ENCODE results near the gene LIF. TPM values are rescaled to one million over a fixed set of nuclear protein-coding genes. Genes with fewer than 3 reads are reported as not detected.

LIF gene
- total RNA-seq, 1 experiment from 2014 or later, result 75.4 TPM

DNA sequence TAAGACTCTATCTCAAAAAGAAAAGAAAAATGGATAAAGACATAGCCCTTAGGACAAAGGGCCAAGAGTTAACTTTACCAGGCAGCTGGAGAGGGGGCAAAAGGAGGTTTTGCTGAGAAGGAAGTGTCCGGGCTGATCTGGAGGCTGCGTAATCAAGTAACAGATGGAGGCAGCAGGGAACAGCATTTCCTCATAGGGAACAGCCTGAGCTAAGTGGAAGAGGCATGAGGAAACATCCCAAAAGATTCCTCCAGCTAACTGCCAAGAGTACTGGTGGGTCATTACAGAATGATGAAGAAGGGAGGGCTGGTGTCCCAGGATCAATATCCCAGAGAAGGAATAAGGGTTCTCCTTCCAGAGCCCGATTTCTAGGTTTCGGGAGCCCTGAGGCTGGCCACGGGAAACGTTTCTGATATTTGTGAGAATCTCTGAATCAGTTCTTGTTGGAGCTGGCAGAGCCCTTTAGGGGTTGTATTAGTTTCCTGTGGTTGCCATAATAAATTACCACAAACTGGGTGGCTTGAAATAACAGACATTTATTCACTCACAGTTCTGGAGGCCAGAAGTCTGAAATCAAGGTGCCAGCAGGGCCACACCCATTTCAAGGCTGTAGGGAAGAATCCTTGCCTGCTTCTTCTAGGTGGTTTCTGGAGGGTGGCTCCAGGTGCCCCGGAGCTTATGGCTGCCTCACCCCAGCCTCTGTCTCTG is 21.2 kb downstream of the LIF start:
- DNase-seq (ENCODE audit: low read depth, low spot score) (no peak), ATAC-seq (no peak)
- Histone ChIP-seq H4K20me1 (ENCODE audit: insufficient read depth) (no peaks in the 10 kb centered on the region), H3K79me2 (ENCODE audit: insufficient read depth, low read length) (no peaks in the 10 kb centered on the region), H3K4me3 (replicated peaks in 1 of 2; ENCODE audit: low read depth in 1 of 2, low read length in 2 of 2) (no peak overlapping the region), H2AFZ (ENCODE audit: low read depth, low read length, poor library complexity, severe bottlenecking) (peak overlapping the region; percentile 42), H3K4me1 (ENCODE audit: control insufficient read depth in 1 of 2, insufficient read depth in 2 of 2, low read length in 2 of 2) (peaks cover 47 to 86% of the 10 kb centered on the region in 2 experiments), H3K9me2 (ENCODE audit: insufficient read depth) (no peaks in the 10 kb centered on the region), H3K9me3 (ENCODE audit: control insufficient read depth in 1 of 2, insufficient read depth in 1 of 2, low read depth in 1 of 2, low read length in 2 of 2) (no peaks in the 10 kb centered on the region; a peak in 1 of 4 replicates), H3K4me2 (ENCODE audit: low read length) (peak overlapping the region; percentile 55), H3K36me3 (ENCODE audit: control insufficient read depth in 1 of 2, insufficient read depth in 2 of 2, low read length in 2 of 2) (no peaks in the 10 kb centered on the region), H3K9ac (ENCODE audit: low read length) (peak overlapping the region; percentile 57), H3K27ac (ENCODE audit: low read depth, low read length) (peak overlapping the region; percentile 92), H3K27me3 (ENCODE audit: insufficient read depth, low read length) (no peaks in the 10 kb centered on the region)
- peak; percentile 83; the same call in 1 of the 2 replicates for TF ChIP-seq CBX3 (IDR thresholded peaks at IDR 0.05; ENCODE audit: low read depth)
- TF ChIP-seq SRF (IDR thresholded peaks at IDR 0.05; ENCODE audit: low read depth), result no peak
- RAD21 ChIA-PET (ENCODE audit: low non-redundant PET in 1 of 2, low total read pairs in 2 of 2, uncharacterized antibody in 2 of 2, unreplicated experiment in 2 of 2), result interaction anchor here in 1 of 2 experiments (1.1 kb wide), 1 partner anchor 10 kb away, joined by 3 read pairs; no protein-coding TSS in a partner anchor
- no TSS peak for BruUV-seq (replicated peaks)
- CTCF ChIA-PET, result no interaction called here
- intact Hi-C loops (cut with micrococcal nuclease), result no loop called here
- POLR2A ChIA-PET, result interaction anchor here (1.3 to 6.3 kb wide), 8 partner anchors 8 to 118 kb away, joined by 3 to 43 read pairs (median 4); no protein-coding TSS in a partner anchor

DNA sequence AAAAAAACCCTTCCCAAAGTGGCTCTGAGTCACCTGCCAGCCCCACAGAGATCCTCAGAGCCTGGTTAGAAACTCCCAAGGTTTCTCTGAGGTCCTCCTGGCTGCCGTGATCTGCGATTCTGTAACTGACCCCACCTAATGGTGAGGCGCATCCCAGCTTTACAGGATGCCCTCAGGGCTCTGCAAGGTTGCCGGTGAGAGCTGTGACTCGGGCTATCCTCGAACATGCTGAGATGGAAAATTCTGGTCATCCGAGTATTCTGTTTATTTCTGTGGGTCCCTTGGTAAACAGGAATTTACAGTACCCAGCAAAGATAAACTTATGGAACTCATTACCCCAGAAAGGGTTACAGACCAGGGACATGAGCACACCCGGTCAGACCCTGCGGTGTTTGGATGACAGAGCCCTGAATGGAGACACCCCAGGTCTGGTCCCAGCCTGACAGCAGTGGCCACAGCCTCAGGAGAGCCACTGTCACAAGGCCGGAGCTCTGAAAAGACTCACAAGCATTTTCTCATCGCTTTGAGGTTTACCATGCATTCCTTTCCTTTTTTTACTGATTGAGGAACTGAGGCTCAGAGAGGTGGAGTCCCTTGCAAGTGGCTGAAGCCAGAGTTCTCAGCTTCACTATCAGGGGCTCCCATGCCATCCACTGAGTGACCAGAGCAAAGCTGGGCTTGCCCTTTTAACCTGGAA is 22.2 kb downstream of the LIF start:
- Histone ChIP-seq H3K4me2 (ENCODE audit: low read length) (peak overlapping the region; percentile 55), H3K9me2 (ENCODE audit: insufficient read depth) (no peaks in the 10 kb centered on the region), H3K79me2 (ENCODE audit: insufficient read depth, low read length) (no peaks in the 10 kb centered on the region), H3K27me3 (ENCODE audit: insufficient read depth, low read length) (no peaks in the 10 kb centered on the region), H3K9me3 (ENCODE audit: control insufficient read depth in 1 of 2, insufficient read depth in 1 of 2, low read depth in 1 of 2, low read length in 2 of 2) (no peaks in the 10 kb centered on the region; a peak in 1 of 4 replicates), H3K27ac (ENCODE audit: low read depth, low read length) (peak overlapping the region; percentile 92), H3K4me3 (replicated peaks in 1 of 2; ENCODE audit: low read depth in 1 of 2, low read length in 2 of 2) (peak overlapping the region in 1 of 2 experiments; percentile 25; a peak in 1 of 4 replicates), H4K20me1 (ENCODE audit: insufficient read depth) (no peaks in the 10 kb centered on the region), H3K36me3 (ENCODE audit: control insufficient read depth in 1 of 2, insufficient read depth in 2 of 2, low read length in 2 of 2) (no peaks in the 10 kb centered on the region), H2AFZ (ENCODE audit: low read depth, low read length, poor library complexity, severe bottlenecking) (no peak overlapping the region), H3K9ac (ENCODE audit: low read length) (peak overlapping the region; percentile 57), H3K4me1 (ENCODE audit: control insufficient read depth in 1 of 2, insufficient read depth in 2 of 2, low read length in 2 of 2) (peaks cover 49 to 90% of the 10 kb centered on the region in 2 experiments)
- ChIA-PET CTCF (interaction anchor here (1.0 kb wide), 1 partner anchor 26 kb away, joined by 3 read pairs; no protein-coding TSS in a partner anchor), RAD21 (ENCODE audit: low non-redundant PET in 1 of 2, low total read pairs in 2 of 2, uncharacterized antibody in 2 of 2, unreplicated experiment in 2 of 2) (interaction anchor here (1.0 to 1.1 kb wide), 2 partner anchors 11 to 12 kb away, joined by 3 read pairs; no protein-coding TSS in a partner anchor), POLR2A (interaction anchor here (0.7 to 6.3 kb wide), 17 partner anchors 9 to 200 kb away, joined by 3 to 43 read pairs (median 4); partner anchors contain the start of gene CASTOR1)
- ATAC-seq (peak; percentile 71), DNase-seq (ENCODE audit: low read depth, low spot score) (peak; percentile 89)
- intact Hi-C loops (cut with micrococcal nuclease), result no loop called here
- TSS peak; percentile 86 for BruUV-seq (replicated peaks)
- TF ChIP-seq SIN3A (IDR thresholded peaks at IDR 0.05; ENCODE audit: low read depth), result no peak; the same call in 1 of the 2 replicates
- TF ChIP-seq EZH2 (IDR thresholded peaks at IDR 0.05), result no peak
- TF ChIP-seq YY1 (IDR thresholded peaks at IDR 0.05; ENCODE audit: extremely low read depth, insufficient replicate concordance, low read depth, low read length), result no peak
- TF ChIP-seq CEBPB (IDR thresholded peaks at IDR 0.05; ENCODE audit: low read depth), result no peak
- TF ChIP-seq FOSL1 (IDR thresholded peaks at IDR 0.05; ENCODE audit: low read depth), result peak; percentile 83; the same call in 1 of the 2 replicates
- TF ChIP-seq EGR1 (IDR thresholded peaks at IDR 0.05; ENCODE audit: low read depth), result no peak
- peak; percentile 70 for TF ChIP-seq CBX3 (IDR thresholded peaks at IDR 0.05; ENCODE audit: low read depth)
- TF ChIP-seq, protein P1, sequence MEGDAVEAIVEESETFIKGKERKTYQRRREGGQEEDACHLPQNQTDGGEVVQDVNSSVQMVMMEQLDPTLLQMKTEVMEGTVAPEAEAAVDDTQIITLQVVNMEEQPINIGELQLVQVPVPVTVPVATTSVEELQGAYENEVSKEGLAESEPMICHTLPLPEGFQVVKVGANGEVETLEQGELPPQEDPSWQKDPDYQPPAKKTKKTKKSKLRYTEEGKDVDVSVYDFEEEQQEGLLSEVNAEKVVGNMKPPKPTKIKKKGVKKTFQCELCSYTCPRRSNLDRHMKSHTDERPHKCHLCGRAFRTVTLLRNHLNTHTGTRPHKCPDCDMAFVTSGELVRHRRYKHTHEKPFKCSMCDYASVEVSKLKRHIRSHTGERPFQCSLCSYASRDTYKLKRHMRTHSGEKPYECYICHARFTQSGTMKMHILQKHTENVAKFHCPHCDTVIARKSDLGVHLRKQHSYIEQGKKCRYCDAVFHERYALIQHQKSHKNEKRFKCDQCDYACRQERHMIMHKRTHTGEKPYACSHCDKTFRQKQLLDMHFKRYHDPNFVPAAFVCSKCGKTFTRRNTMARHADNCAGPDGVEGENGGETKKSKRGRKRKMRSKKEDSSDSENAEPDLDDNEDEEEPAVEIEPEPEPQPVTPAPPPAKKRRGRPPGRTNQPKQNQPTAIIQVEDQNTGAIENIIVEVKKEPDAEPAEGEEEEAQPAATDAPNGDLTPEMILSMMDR (IDR thresholded peaks at IDR 0.05 in 2 of 3, conservative IDR thresholded peaks at IDR 0.05 in 1 of 3; ENCODE audit: borderline replicate concordance in 1 of 3, insufficient read depth in 1 of 3, low read depth in 2 of 3, low read length in 2 of 3), result peak in 2 of 3 experiments; percentile 15 to 20; a peak in 2 of 6 replicates
- TF ChIP-seq SRF (IDR thresholded peaks at IDR 0.05; ENCODE audit: low read depth), result no peak
- no peak for TF ChIP-seq ELF1 (IDR thresholded peaks at IDR 0.05; ENCODE audit: borderline replicate concordance, low read depth)
- no peak for TF ChIP-seq ZFX (IDR thresholded peaks at IDR 0.05)
- peak; percentile 82 for TF ChIP-seq SP1 (IDR thresholded peaks at IDR 0.05; ENCODE audit: low read depth)
- peak; percentile 54 for TF ChIP-seq POLR2AphosphoS5 (IDR thresholded peaks at IDR 0.05; ENCODE audit: low read depth, low read length)
- no peak for TF ChIP-seq ZNF274 (IDR thresholded peaks at IDR 0.05; ENCODE audit: low read depth, low read length)
- TF ChIP-seq, protein P2, sequence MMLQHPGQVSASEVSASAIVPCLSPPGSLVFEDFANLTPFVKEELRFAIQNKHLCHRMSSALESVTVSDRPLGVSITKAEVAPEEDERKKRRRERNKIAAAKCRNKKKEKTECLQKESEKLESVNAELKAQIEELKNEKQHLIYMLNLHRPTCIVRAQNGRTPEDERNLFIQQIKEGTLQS (IDR thresholded peaks at IDR 0.05), result no peak
- TF ChIP-seq, protein P3, sequence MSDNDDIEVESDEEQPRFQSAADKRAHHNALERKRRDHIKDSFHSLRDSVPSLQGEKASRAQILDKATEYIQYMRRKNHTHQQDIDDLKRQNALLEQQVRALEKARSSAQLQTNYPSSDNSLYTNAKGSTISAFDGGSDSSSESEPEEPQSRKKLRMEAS (IDR thresholded peaks at IDR 0.05), result 0 out of 2 replicates have a peak, but pooled peaks have one; percentile 19
- peak; percentile 72; the same call in 1 of the 2 replicates for TF ChIP-seq JUND (IDR thresholded peaks at IDR 0.05)
